WTC11 (cell line): ENCODE results near the gene NHSL2. TPM values are rescaled to one million over a fixed set of nuclear protein-coding genes. Genes with fewer than 3 reads are reported as not detected.
A peak's percentile ranks its signal among the peaks of the same experiment; 100 is the strongest.

Source experiments
- ATAC-seq: fragments of 200-7000 bp; cut with Tn5 transposase; 2 replicates; pipeline ENCODE4 v1.10.0; 2021; ENCODE audit warnings: mild to moderate bottlenecking, moderate library complexity
- CTCF ChIA-PET: fragments of 300-600 bp; sonication (Branson Sonifier 250); formaldehyde crosslinking; loops from one replicate; lab custom pipeline; 2021; ENCODE audit warnings: antibody characterized with exemption; lab: Charles Lee
- POLR2A ChIA-PET: fragments of 350-600 bp; sonication (Branson Sonifier 250); formaldehyde crosslinking; loops from one replicate; lab custom pipeline; 2021; ENCODE audit warnings: antibody characterized with exemption; lab: Charles Lee
- DNase-seq: peaks from one replicate; pipeline ENCODE4 v3.0.0; 2021; ENCODE audit warnings: low spot score
- H3K27ac Mint-ChIP-seq: 2 replicates; pipeline ENCODE4 v1.8.0; 2021; ENCODE audit warnings: mixed read lengths
- H3K27me3 Mint-ChIP-seq: 2 replicates; pipeline ENCODE4 v1.8.0; 2021; ENCODE audit warnings: low read depth, mild to moderate bottlenecking, moderate library complexity, mixed read lengths
- H3K36me3 Mint-ChIP-seq: 2 replicates; pipeline ENCODE4 v1.8.0; 2021; ENCODE audit warnings: mixed read lengths
- H3K4me1 Mint-ChIP-seq: 2 replicates; pipeline ENCODE4 v1.8.0; 2022; ENCODE audit warnings: mixed read lengths
- H3K4me3 Mint-ChIP-seq: 2 replicates; pipeline ENCODE4 v1.8.0; 2021; ENCODE audit warnings: mild to moderate bottlenecking, moderate library complexity, mixed read lengths
- H3K9me3 Mint-ChIP-seq: 2 replicates; pipeline ENCODE4 v1.8.0; 2021; ENCODE audit warnings: mixed read lengths
- FOXP1 ChIP-seq: sonication (generic); formaldehyde crosslinking; IDR thresholded peaks from 2 replicates; pipeline ENCODE4 v1.8.0; 2022; ENCODE audit warnings: missing genetic modification reagents, mild to moderate bottlenecking, moderate library complexity, borderline replicate concordance
- GABPB1 ChIP-seq: sonication (generic); formaldehyde crosslinking; IDR thresholded peaks from 2 replicates; pipeline ENCODE4 v1.8.1; 2023; ENCODE audit warnings: mild to moderate bottlenecking, missing genetic modification reagents
- GTF2I ChIP-seq: fragments of 250-450 bp; sonication (Bioruptor Pico); conservative IDR thresholded peaks from 2 replicates; pipeline ENCODE4 v1.4.0; 2021; ENCODE audit warnings: mild to moderate bottlenecking
- KAT7 ChIP-seq: sonication (generic); formaldehyde crosslinking; IDR thresholded peaks from 2 replicates; pipeline ENCODE4 v1.8.1; 2023; ENCODE audit warnings: missing genetic modification reagents, mild to moderate bottlenecking, borderline replicate concordance
- NFATC4 ChIP-seq: fragments of 250-450 bp; sonication (Bioruptor Pico); IDR thresholded peaks from 2 replicates; pipeline ENCODE4 v1.9.0; 2021; ENCODE audit warnings: mild to moderate bottlenecking
- RELA ChIP-seq: sonication (generic); formaldehyde crosslinking; IDR thresholded peaks from 2 replicates; pipeline ENCODE4 v1.8.1; 2022; ENCODE audit warnings: missing genetic modification reagents, mild to moderate bottlenecking, borderline replicate concordance
- SOX15 ChIP-seq: fragments of 250-450 bp; sonication (Bioruptor Pico); IDR thresholded peaks from 2 replicates; pipeline ENCODE4 v1.9.0; 2021; ENCODE audit warnings: mild to moderate bottlenecking
- TEAD1 ChIP-seq: sonication (generic); formaldehyde crosslinking; IDR thresholded peaks from 2 replicates; pipeline ENCODE4 v1.8.0; 2022; ENCODE audit warnings: mild to moderate bottlenecking, missing genetic modification reagents
- TEAD4 ChIP-seq: sonication (generic); formaldehyde crosslinking; IDR thresholded peaks from 2 replicates; pipeline ENCODE4 v1.8.0; 2022; ENCODE audit warnings: mild to moderate bottlenecking, missing genetic modification reagents
- ZNF121 ChIP-seq: sonication (generic); formaldehyde crosslinking; IDR thresholded peaks from 2 replicates; pipeline ENCODE4 v1.8.0; 2023; ENCODE audit warnings: missing genetic modification reagents
- ZNF232 ChIP-seq: sonication (generic); formaldehyde crosslinking; IDR thresholded peaks from 2 replicates; pipeline ENCODE4 v1.8.0; 2022; ENCODE audit warnings: mild to moderate bottlenecking, missing genetic modification reagents
- ZNF671 ChIP-seq: fragments of 250-450 bp; sonication (Bioruptor Pico); IDR thresholded peaks from 2 replicates; pipeline ENCODE4 v1.8.0; 2021; ENCODE audit warnings: mild to moderate bottlenecking
- total RNA-seq: library from RNA; stranded (reverse); gene quantifications from 3 replicates; pipeline ENCODE4 v1.2.3, GENCODE V29; 2021
- TF ChIP-seq, protein P1 (sequence below): sonication (generic); formaldehyde crosslinking; IDR thresholded peaks from 2 replicates; pipeline ENCODE4 v1.8.1; 2023; ENCODE audit warnings: mild to moderate bottlenecking, missing genetic modification reagents, moderate library complexity
- TF ChIP-seq, protein P2 (sequence below): sonication (generic); formaldehyde crosslinking; IDR thresholded peaks from 2 replicates; pipeline ENCODE4 v1.8.1; 2023; ENCODE audit warnings: mild to moderate bottlenecking, moderate library complexity, missing genetic modification reagents
- TF ChIP-seq, protein P3 (sequence below): sonication (generic); formaldehyde crosslinking; IDR thresholded peaks from 2 replicates; pipeline ENCODE4 v1.8.1; 2022; ENCODE audit warnings: mild to moderate bottlenecking, missing genetic modification reagents, moderate library complexity, borderline replicate concordance
- TF ChIP-seq, protein P4 (sequence below): sonication (generic); formaldehyde crosslinking; IDR thresholded peaks from 2 replicates; pipeline ENCODE4 v1.8.0; 2023; ENCODE audit warnings: mild to moderate bottlenecking, missing genetic modification reagents
- TF ChIP-seq, protein P5 (sequence below): fragments of 250-450 bp; sonication (Bioruptor Pico); IDR thresholded peaks from 2 replicates; pipeline ENCODE4 v1.8.0; 2021; ENCODE audit warnings: mild to moderate bottlenecking
- TF ChIP-seq, protein P6 (sequence below): sonication (generic); formaldehyde crosslinking; IDR thresholded peaks from 2 replicates; pipeline ENCODE4 v1.8.1; 2023; ENCODE audit warnings: mild to moderate bottlenecking, missing genetic modification reagents, borderline replicate concordance

NHSL2 gene
- total RNA-seq, 1 experiment from 2014 or later: 7.9 TPM

DNA sequence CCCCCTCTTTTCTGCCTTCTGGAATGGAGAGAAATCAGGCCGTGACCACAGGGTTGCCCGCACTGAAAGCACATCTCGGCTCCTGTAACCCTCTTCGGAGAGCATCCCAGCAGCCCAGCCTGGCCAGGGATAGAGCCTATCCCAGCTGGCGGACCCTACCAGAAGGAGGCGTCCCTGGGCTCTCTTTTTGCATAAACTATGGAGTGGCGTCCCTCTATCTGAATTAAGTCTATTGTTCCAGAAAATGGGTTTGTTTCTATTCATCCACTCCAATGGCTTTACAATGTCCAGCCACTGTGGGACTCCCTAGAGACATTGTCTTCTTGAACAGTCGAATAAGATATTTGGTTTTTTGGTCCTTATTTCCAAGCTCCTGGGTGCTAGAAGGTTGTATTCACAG is 689 bp upstream of the NHSL2 start:
- Mint-ChIP-seq H3K27ac (no peak overlapping the region), H3K4me1 (peaks cover 35% of the 10 kb centered on the region), H3K9me3 (no peaks in the 10 kb centered on the region), H3K27me3 (no peaks in the 10 kb centered on the region; the same call in 1 of the 2 replicates), H3K4me3 (peak overlapping the region; percentile 72), H3K36me3 (peaks cover 5% of the 10 kb centered on the region; the same call in 1 of the 2 replicates)
- TF ChIP-seq, protein P1, sequence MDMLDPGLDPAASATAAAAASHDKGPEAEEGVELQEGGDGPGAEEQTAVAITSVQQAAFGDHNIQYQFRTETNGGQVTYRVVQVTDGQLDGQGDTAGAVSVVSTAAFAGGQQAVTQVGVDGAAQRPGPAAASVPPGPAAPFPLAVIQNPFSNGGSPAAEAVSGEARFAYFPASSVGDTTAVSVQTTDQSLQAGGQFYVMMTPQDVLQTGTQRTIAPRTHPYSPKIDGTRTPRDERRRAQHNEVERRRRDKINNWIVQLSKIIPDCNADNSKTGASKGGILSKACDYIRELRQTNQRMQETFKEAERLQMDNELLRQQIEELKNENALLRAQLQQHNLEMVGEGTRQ (CRISPR knock-in tag): no peak
- TF ChIP-seq TEAD1 (CRISPR knock-in tag) (no peak), GABPB1 (CRISPR knock-in tag) (no peak)
- CTCF ChIA-PET: interaction anchor here (0.5 to 3.9 kb wide), 20 partner anchors 7 to 1742 kb away, joined by 3 to 47 read pairs (median 7); partner anchors contain the start of gene RTL5
- peak; percentile 63 for ATAC-seq
- peak; percentile 56 for DNase-seq
- POLR2A ChIA-PET: interaction anchor here (0.7 to 2.8 kb wide), 11 partner anchors 17 to 112 kb away, joined by 3 to 24 read pairs (median 5); no protein-coding TSS in a partner anchor

DNA sequence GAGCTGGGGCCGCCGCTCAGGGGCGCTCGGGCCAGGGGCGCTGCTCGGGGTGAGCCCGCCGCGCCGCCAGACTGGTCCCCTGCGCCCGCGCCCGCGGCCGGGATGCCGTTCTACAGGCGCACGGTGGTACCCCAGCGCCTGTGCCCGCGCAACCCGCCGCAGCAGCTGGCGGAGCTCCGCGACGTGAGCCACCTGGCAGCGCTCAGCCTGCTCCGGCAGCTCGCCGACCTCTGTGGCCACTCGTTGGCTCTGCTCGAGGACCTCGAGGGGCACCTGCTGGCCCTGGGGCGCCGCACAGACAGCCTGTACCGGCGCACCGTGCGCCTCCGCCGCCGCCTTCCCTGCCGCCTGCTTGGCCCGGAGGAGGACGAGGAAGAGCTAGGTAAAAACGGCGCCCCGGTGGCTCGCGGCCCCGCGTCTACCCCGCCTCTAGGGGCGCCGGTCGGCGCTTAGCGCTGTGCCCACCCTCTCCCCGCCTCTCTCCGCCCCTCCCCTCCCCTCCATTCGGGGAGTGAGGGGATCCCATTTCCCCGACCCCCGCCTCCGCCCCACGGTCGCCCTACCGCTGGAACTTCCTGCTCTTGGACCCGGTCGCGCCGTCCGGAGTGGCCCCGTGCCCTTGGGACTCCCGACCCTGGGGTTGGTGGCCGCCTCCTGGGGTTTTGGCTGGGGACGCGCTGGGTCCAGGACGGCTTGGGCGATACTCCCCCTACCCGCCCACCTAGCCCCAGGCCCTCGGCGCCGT is 513 bp downstream of the NHSL2 start:
- no peaks in the 10 kb centered on the region for H3K9me3 Mint-ChIP-seq
- ATAC-seq (peak; percentile 73), DNase-seq (peak; percentile 73)
- TF ChIP-seq, protein P2, sequence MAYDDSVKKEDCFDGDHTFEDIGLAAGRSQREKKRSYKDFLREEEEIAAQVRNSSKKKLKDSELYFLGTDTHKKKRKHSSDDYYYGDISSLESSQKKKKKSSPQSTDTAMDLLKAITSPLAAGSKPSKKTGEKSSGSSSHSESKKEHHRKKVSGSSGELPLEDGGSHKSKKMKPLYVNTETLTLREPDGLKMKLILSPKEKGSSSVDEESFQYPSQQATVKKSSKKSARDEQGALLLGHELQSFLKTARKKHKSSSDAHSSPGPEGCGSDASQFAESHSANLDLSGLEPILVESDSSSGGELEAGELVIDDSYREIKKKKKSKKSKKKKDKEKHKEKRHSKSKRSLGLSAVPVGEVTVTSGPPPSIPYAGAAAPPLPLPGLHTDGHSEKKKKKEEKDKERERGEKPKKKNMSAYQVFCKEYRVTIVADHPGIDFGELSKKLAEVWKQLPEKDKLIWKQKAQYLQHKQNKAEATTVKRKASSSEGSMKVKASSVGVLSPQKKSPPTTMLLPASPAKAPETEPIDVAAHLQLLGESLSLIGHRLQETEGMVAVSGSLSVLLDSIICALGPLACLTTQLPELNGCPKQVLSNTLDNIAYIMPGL (CRISPR knock-in tag): peak; percentile 3; the same call in 1 of the 2 replicates
- TF ChIP-seq, protein P3, sequence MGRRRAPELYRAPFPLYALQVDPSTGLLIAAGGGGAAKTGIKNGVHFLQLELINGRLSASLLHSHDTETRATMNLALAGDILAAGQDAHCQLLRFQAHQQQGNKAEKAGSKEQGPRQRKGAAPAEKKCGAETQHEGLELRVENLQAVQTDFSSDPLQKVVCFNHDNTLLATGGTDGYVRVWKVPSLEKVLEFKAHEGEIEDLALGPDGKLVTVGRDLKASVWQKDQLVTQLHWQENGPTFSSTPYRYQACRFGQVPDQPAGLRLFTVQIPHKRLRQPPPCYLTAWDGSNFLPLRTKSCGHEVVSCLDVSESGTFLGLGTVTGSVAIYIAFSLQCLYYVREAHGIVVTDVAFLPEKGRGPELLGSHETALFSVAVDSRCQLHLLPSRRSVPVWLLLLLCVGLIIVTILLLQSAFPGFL (CRISPR knock-in tag): no peak
- TF ChIP-seq ZNF232 (CRISPR knock-in tag): peak; percentile 67; the same call in 1 of the 2 replicates
- TF ChIP-seq FOXP1 (CRISPR knock-in tag): 0 out of 2 replicates have a peak, but pooled peaks have one; percentile 25
- TF ChIP-seq, protein P4, sequence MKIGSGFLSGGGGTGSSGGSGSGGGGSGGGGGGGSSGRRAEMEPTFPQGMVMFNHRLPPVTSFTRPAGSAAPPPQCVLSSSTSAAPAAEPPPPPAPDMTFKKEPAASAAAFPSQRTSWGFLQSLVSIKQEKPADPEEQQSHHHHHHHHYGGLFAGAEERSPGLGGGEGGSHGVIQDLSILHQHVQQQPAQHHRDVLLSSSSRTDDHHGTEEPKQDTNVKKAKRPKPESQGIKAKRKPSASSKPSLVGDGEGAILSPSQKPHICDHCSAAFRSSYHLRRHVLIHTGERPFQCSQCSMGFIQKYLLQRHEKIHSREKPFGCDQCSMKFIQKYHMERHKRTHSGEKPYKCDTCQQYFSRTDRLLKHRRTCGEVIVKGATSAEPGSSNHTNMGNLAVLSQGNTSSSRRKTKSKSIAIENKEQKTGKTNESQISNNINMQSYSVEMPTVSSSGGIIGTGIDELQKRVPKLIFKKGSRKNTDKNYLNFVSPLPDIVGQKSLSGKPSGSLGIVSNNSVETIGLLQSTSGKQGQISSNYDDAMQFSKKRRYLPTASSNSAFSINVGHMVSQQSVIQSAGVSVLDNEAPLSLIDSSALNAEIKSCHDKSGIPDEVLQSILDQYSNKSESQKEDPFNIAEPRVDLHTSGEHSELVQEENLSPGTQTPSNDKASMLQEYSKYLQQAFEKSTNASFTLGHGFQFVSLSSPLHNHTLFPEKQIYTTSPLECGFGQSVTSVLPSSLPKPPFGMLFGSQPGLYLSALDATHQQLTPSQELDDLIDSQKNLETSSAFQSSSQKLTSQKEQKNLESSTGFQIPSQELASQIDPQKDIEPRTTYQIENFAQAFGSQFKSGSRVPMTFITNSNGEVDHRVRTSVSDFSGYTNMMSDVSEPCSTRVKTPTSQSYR: no peak
- no peak for TF ChIP-seq KAT7 (CRISPR knock-in tag)
- TF ChIP-seq, protein P5, sequence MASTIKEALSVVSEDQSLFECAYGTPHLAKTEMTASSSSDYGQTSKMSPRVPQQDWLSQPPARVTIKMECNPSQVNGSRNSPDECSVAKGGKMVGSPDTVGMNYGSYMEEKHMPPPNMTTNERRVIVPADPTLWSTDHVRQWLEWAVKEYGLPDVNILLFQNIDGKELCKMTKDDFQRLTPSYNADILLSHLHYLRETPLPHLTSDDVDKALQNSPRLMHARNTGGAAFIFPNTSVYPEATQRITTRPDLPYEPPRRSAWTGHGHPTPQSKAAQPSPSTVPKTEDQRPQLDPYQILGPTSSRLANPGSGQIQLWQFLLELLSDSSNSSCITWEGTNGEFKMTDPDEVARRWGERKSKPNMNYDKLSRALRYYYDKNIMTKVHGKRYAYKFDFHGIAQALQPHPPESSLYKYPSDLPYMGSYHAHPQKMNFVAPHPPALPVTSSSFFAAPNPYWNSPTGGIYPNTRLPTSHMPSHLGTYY: no peak
- no peaks in the 10 kb centered on the region for H3K27me3 Mint-ChIP-seq
- H3K36me3 Mint-ChIP-seq: peaks cover 5% of the 10 kb centered on the region; the same call in 1 of the 2 replicates
- H3K4me1 Mint-ChIP-seq: peaks cover 47% of the 10 kb centered on the region
- POLR2A ChIA-PET: interaction anchor here (0.6 to 2.8 kb wide), 15 partner anchors 8 to 232 kb away, joined by 3 to 24 read pairs (median 5); partner anchors contain the start of gene RTL5
- CTCF ChIA-PET: interaction anchor here (0.6 to 3.9 kb wide), 30 partner anchors 9 to 1743 kb away, joined by 3 to 47 read pairs (median 4); partner anchors contain the start of genes ERCC6L and RTL5
- no peak overlapping the region for H3K27ac Mint-ChIP-seq
- peak overlapping the region; percentile 73 for H3K4me3 Mint-ChIP-seq

DNA sequence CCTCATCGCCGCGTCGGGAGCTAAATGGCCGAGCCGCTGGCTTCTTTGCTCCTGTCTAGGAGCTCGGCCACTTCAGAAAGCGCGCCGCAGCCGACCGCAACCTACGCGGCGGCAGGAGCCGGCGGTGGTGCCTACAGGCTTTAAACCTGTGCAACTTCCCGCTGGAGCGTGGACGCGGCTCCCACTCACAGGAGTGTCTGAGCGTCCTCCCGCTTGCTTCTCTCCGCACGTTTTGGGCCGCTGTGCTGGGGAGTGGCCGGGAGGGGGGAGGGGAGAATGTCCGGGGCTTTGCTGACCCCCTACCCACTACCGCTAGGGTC is 1.0 kb downstream of the NHSL2 start:
- Mint-ChIP-seq H3K27me3 (no peaks in the 10 kb centered on the region), H3K4me1 (peaks cover 53% of the 10 kb centered on the region), H3K36me3 (peaks cover 5% of the 10 kb centered on the region; the same call in 1 of the 2 replicates), H3K9me3 (no peaks in the 10 kb centered on the region), H3K27ac (no peak overlapping the region), H3K4me3 (peak overlapping the region; percentile 73)
- ChIA-PET POLR2A (interaction anchor here (1.2 to 2.8 kb wide), 11 partner anchors 8 to 220 kb away, joined by 3 to 24 read pairs (median 6); partner anchors contain the start of gene RTL5), CTCF (interaction anchor here (0.7 to 3.9 kb wide), 15 partner anchors 8 to 395 kb away, joined by 3 to 47 read pairs (median 17); no protein-coding TSS in a partner anchor)
- ATAC-seq: no peak
- no peak for DNase-seq
- TF ChIP-seq ZNF671 (CRISPR knock-in tag) (no peak), SOX15 (no peak), NFATC4 (CRISPR knock-in tag) (no peak), GTF2I (CRISPR knock-in tag) (no peak), RELA (no peak), TEAD4 (no peak), GABPB1 (CRISPR knock-in tag) (no peak), ZNF121 (CRISPR knock-in tag) (no peak)
- TF ChIP-seq, protein P6, sequence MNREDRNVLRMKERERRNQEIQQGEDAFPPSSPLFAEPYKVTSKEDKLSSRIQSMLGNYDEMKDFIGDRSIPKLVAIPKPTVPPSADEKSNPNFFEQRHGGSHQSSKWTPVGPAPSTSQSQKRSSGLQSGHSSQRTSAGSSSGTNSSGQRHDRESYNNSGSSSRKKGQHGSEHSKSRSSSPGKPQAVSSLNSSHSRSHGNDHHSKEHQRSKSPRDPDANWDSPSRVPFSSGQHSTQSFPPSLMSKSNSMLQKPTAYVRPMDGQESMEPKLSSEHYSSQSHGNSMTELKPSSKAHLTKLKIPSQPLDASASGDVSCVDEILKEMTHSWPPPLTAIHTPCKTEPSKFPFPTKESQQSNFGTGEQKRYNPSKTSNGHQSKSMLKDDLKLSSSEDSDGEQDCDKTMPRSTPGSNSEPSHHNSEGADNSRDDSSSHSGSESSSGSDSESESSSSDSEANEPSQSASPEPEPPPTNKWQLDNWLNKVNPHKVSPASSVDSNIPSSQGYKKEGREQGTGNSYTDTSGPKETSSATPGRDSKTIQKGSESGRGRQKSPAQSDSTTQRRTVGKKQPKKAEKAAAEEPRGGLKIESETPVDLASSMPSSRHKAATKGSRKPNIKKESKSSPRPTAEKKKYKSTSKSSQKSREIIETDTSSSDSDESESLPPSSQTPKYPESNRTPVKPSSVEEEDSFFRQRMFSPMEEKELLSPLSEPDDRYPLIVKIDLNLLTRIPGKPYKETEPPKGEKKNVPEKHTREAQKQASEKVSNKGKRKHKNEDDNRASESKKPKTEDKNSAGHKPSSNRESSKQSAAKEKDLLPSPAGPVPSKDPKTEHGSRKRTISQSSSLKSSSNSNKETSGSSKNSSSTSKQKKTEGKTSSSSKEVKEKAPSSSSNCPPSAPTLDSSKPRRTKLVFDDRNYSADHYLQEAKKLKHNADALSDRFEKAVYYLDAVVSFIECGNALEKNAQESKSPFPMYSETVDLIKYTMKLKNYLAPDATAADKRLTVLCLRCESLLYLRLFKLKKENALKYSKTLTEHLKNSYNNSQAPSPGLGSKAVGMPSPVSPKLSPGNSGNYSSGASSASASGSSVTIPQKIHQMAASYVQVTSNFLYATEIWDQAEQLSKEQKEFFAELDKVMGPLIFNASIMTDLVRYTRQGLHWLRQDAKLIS (CRISPR knock-in tag): no peak
